Suprapubic skin (tissue), 4 donors: Measurements from ENCODE around the gene SYNGR3.

Experiments used
- CTCF ChIP-seq, 2 donors: fragments of 200-600 bp in 1 of 2; fragments of 450-650 bp in 1 of 2; sonication (generic) in 1 of 2; IDR thresholded peaks; one replicate each; pipeline ENCODE4 v1.5.1; 2016 to 2019; ENCODE audit warnings: antibody characterized with exemption in 2 of 2, mild to moderate bottlenecking in 1 of 2, moderate library complexity in 1 of 2
- EP300 ChIP-seq: sonication (generic); formaldehyde crosslinking; IDR thresholded peaks from one replicate; pipeline ENCODE4 v1.6.1; 2017; ENCODE audit warnings: antibody characterized with exemption
- POLR2A ChIP-seq, 2 donors: fragments of 450-650 bp; IDR thresholded peaks; one replicate each; pipeline ENCODE4 v1.6.1; 2017; ENCODE audit warnings: antibody characterized with exemption in 2 of 2, mild to moderate bottlenecking in 2 of 2, moderate library complexity in 2 of 2
- POLR2AphosphoS5 ChIP-seq, 3 donors: sonication (generic); formaldehyde crosslinking; IDR thresholded peaks; one replicate each; pipeline ENCODE4 v1.6.1; 2017; ENCODE audit warnings: antibody characterized with exemption in 3 of 3

DNA sequence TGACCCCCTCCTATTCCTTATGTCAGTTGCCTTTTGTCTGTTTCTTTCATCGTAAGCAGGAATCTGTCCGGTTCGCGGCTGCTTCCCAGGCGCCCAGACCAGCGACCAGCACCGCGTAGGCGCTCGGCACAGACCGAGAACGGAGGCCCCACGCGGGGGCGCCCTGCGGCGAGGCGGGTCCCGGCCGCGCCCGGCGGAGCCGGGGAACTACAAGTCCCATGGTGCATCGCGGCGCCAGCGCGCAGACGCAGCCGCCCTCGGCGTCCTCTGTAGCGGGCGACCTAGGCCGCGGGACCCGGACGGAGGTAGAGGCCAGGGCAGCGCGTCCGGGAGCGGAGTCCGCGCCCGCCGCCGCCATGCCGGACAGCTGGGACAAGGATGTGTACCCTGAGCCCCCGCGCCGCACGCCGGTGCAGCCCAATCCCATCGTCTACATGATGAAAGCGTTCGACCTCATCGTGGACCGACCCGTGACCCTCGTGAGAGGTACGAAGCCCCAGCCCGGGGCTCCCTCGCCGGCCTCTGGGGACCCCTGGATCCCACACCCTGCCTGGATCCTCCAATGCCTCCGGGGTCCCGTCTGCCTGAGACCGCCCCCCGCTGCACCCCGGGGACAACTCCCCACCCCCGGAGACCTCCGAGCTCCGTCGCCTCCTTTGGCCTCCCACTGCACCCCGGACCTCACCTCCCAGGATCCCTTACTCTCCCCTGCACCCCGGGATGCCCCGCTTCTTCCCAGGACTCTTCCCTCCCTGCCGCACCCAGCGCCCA is 30.3 kb upstream of the SYNGR3 start, which contains the start of gene NDUFB10:
- TF ChIP-seq POLR2A (IDR thresholded peaks at IDR 0.05) (peak in 1 of 2 donors; percentile 58), POLR2AphosphoS5 (IDR thresholded peaks at IDR 0.05) (peak in 1 of 3 donors; percentile 48), CTCF (IDR thresholded peaks at IDR 0.05) (peak in 1 of 2 donors; percentile 65), EP300 (no peak)
